SK-N-SH (cell line): Measurements from ENCODE around the gene MAN1A2. TPM values are rescaled to one million over a fixed set of nuclear protein-coding genes. Genes with fewer than 3 reads are reported as not detected.

ENCODE experiments used
- CTCF ChIA-PET: fragments of 300-600, 350-600 bp; formaldehyde crosslinking; extraction: SDS; loops from one replicate; lab custom pipeline; 2021; lab: Yijun Ruan, JAX
- POLR2A ChIA-PET: fragments of 350-600 bp; sonication (Branson Sonifier 250); formaldehyde crosslinking; extraction: SDS; loops from one replicate; lab custom pipeline; 2020; ENCODE audit warnings: antibody characterized with exemption, inconsistent platforms; lab: Yijun Ruan, JAX
- DNase-seq: peaks from one replicate; pipeline ENCODE4 v3.0.0; 2012
- H2AFZ ChIP-seq: fragments of 200-600 bp; sonication (generic); 2 replicates; pipeline ENCODE4 v1.8.1; 2016; ENCODE audit warnings: antibody characterized with exemption, mild to moderate bottlenecking, low read depth
- H3F3A ChIP-seq: fragments of 200-600 bp; sonication (generic); replicated peaks from 2 replicates; pipeline ENCODE3; 2016; ENCODE audit warnings: antibody characterized with exemption, mild to moderate bottlenecking; ENCODE audit not compliant: insufficient read depth
- H3K27ac ChIP-seq, 2 experiments: fragments of 200-500 bp in 1 of 2; fragments of 200-600 bp in 1 of 2; sonication (Bioruptor generic) in 1 of 2; sonication (generic), shearing (Covaris generic) in 1 of 2; 2 replicates each; pipeline versions ENCODE4 v1.5.1 to v1.6.1; 2014 to 2016; ENCODE audit warnings: low read depth in 2 of 2, inconsistent platforms in 1 of 2, low read length in 1 of 2, mild to moderate bottlenecking in 1 of 2, mixed read lengths in 1 of 2
- H3K27me3 ChIP-seq: fragments of 200-600 bp; sonication (generic), shearing (Covaris generic); 2 replicates; pipeline ENCODE4 v1.6.1; 2016; ENCODE audit warnings: mixed run types; ENCODE audit not compliant: insufficient read depth
- H3K36me3 ChIP-seq, 2 experiments: fragments of 200-500 bp in 1 of 2; fragments of 200-600 bp in 1 of 2; sonication (Bioruptor generic) in 1 of 2; sonication (generic) in 1 of 2; replicated peaks in 1 of 2; 2 replicates each; pipeline versions ENCODE3 to v1.5.1; 2014 to 2016; ENCODE audit warnings: low read length in 1 of 2, mild to moderate bottlenecking in 1 of 2; ENCODE audit not compliant: insufficient read depth in 2 of 2, control insufficient read depth in 1 of 2
- H3K4me1 ChIP-seq, 2 experiments: fragments of 200-500 bp in 1 of 2; fragments of 200-600 bp in 1 of 2; sonication (Bioruptor generic) in 1 of 2; sonication (generic), shearing (Covaris generic) in 1 of 2; 2 replicates each; pipeline versions ENCODE4 v1.5.1 to v1.6.1; 2014 to 2016; ENCODE audit warnings: low read depth in 1 of 2, low read length in 1 of 2, mixed run types in 1 of 2; ENCODE audit not compliant: insufficient read depth in 2 of 2, control insufficient read depth in 1 of 2
- H3K4me2 ChIP-seq: fragments of 200-600 bp; sonication (generic), shearing (Covaris generic); 2 replicates; pipeline ENCODE4 v1.6.1; 2017; ENCODE audit warnings: mixed run types
- H3K4me3 ChIP-seq, 2 experiments: fragments of 200-500 bp in 1 of 2; fragments of 200-600 bp in 1 of 2; sonication (Bioruptor generic) in 1 of 2; sonication (generic), shearing (Covaris generic) in 1 of 2; 2 replicates each; pipeline versions ENCODE4 v1.5.1 to v1.8.1; 2014 to 2016; ENCODE audit warnings: low read depth in 2 of 2, inconsistent platforms in 1 of 2, low read length in 1 of 2, mild to moderate bottlenecking in 1 of 2, mixed read lengths in 1 of 2, moderate library complexity in 1 of 2
- H3K79me2 ChIP-seq: fragments of 200-600 bp; sonication (generic); 2 replicates; pipeline ENCODE4 v1.8.1; 2017; ENCODE audit warnings: mild to moderate bottlenecking; ENCODE audit not compliant: insufficient read depth
- H3K9ac ChIP-seq: fragments of 200-600 bp; sonication (generic); 2 replicates; pipeline ENCODE4 v1.6.1; 2017; ENCODE audit warnings: mixed run types
- H3K9me2 ChIP-seq: fragments of 200-600 bp; sonication (generic); 2 replicates; pipeline ENCODE4 v1.6.1; 2017; ENCODE audit warnings: mixed run types
- H3K9me3 ChIP-seq: fragments of 200-600 bp; sonication (generic); 2 replicates; pipeline ENCODE4 v1.6.1; 2017; ENCODE audit warnings: mixed run types, mild to moderate bottlenecking, moderate library complexity
- H4K20me1 ChIP-seq: fragments of 200-600 bp; sonication (generic); 2 replicates; pipeline ENCODE4 v1.6.1; 2017; ENCODE audit warnings: mild to moderate bottlenecking, mixed run types; ENCODE audit not compliant: insufficient read depth
- EP300 ChIP-seq, 2 experiments: IDR thresholded peaks; 2 replicates each; pipeline versions ENCODE4 v1.4.0 to v1.6.1; 2012; ENCODE audit warnings: borderline replicate concordance in 1 of 2, low read depth in 1 of 2, low read length in 1 of 2
- FOXJ3 ChIP-seq: sonication (generic); formaldehyde crosslinking; IDR thresholded peaks from 2 replicates; pipeline ENCODE4 v1.5.1; 2020; ENCODE audit warnings: mild to moderate bottlenecking, missing genetic modification reagents
- GABPA ChIP-seq: IDR thresholded peaks from 2 replicates; pipeline ENCODE4 v1.4.0; 2012; ENCODE audit warnings: low read depth, mild to moderate bottlenecking
- GATA2 ChIP-seq: sonication (generic); formaldehyde crosslinking; IDR thresholded peaks from 2 replicates; pipeline ENCODE4 v1.5.0; 2020; ENCODE audit warnings: mild to moderate bottlenecking, missing genetic modification reagents
- MEF2A ChIP-seq: IDR thresholded peaks from 2 replicates; pipeline ENCODE4 v1.4.0; 2012; ENCODE audit warnings: low read depth, borderline replicate concordance
- RAD21 ChIP-seq: IDR thresholded peaks from 2 replicates; pipeline ENCODE4 v1.6.1; 2012; ENCODE audit warnings: mild to moderate bottlenecking, low read length
- RXRA ChIP-seq: IDR thresholded peaks from 2 replicates; pipeline ENCODE4 v1.4.0; 2012; ENCODE audit warnings: low read depth, mild to moderate bottlenecking, borderline replicate concordance
- TEAD4 ChIP-seq: IDR thresholded peaks from 2 replicates; pipeline ENCODE4 v1.4.0; 2012; ENCODE audit warnings: mild to moderate bottlenecking, borderline replicate concordance; ENCODE audit not compliant: insufficient read depth
- polyA plus RNA-seq, 3 experiments: library from polyadenylated mRNA; depleted of rRNA; stranded (reverse); fragments of >200 nt; gene quantifications; 2 replicates each; pipeline ENCODE4 v1.2.3, GENCODE V29; 2012
- TF ChIP-seq, protein P1 (sequence below): IDR thresholded peaks from 2 replicates; pipeline ENCODE4 v1.6.1; 2012; ENCODE audit warnings: mild to moderate bottlenecking, low read depth, low read length, moderate library complexity
- TF ChIP-seq, protein P2 (sequence below): IDR thresholded peaks from 2 replicates; pipeline ENCODE4 v1.4.0; 2012; ENCODE audit warnings: low read depth, borderline replicate concordance
- TF ChIP-seq, protein P3 (sequence below): IDR thresholded peaks from 2 replicates; pipeline ENCODE4; 2012

MAN1A2 gene
- polyA plus RNA-seq, 1 of the 3 experiments (the other 2 are of a cell fraction), result 6.0 TPM

DNA sequence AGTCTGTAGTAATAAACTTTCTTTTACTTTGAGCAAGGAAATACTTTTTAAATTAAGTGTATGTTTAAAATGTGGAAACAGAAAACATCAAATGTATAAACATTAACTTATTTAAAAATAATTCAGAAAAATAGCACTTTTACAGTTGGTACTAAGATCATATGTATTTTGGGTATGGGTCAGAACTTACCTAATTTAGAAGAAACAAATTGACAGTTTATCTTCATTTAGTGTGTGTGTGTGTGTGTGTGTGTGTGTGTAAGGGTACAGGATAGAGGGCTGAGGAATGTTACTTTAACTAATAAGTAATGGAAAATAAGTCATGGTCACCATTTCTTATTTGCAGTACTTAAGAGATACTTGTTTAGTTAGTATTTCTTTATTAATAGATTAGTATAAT lies 3.3 kb downstream of the MAN1A2 start:
- POLR2A ChIA-PET, result no interaction called here
- peak overlapping the region; percentile 70 to 90 for H3K4me3 ChIP-seq

More for the DNA sequence above, 3.3 kb downstream of the MAN1A2 start:
- peaks cover 6 to 12% of the 10 kb centered on the region in 2 experiments; a peak in 3 of 4 replicates for H3K4me1 ChIP-seq
- H3K79me2 ChIP-seq, result peaks cover 80% of the 10 kb centered on the region
- no peak for DNase-seq
- H3K9ac ChIP-seq, result no peak overlapping the region
- no peak overlapping the region for H3K27ac ChIP-seq
- peak overlapping the region; percentile 83 for H3K4me2 ChIP-seq
- CTCF ChIA-PET, result interaction anchor here (1.2 kb wide), 1 partner anchor 28 kb away, joined by 3 read pairs; no protein-coding TSS in a partner anchor
- no peaks in the 10 kb centered on the region for H3F3A ChIP-seq
- H3K36me3 ChIP-seq, result peaks cover 0 to 5% of the 10 kb centered on the region in 2 experiments
- H3K9me2 ChIP-seq, result no peaks in the 10 kb centered on the region
- H3K9me3 ChIP-seq, result no peaks in the 10 kb centered on the region
- peaks cover 47% of the 10 kb centered on the region for H4K20me1 ChIP-seq
- H2AFZ ChIP-seq, result no peak overlapping the region
- H3K27me3 ChIP-seq, result no peaks in the 10 kb centered on the region
- no peak for TF ChIP-seq EP300 (IDR thresholded peaks at IDR 0.05; ENCODE audit: borderline replicate concordance in 1 of 2, low read depth in 1 of 2, low read length in 1 of 2)
- TF ChIP-seq MEF2A, result no peak
- TF ChIP-seq RAD21, result no peak
- TF ChIP-seq FOXJ3, result no peak
- no peak for TF ChIP-seq GABPA
- TF ChIP-seq, protein P1, sequence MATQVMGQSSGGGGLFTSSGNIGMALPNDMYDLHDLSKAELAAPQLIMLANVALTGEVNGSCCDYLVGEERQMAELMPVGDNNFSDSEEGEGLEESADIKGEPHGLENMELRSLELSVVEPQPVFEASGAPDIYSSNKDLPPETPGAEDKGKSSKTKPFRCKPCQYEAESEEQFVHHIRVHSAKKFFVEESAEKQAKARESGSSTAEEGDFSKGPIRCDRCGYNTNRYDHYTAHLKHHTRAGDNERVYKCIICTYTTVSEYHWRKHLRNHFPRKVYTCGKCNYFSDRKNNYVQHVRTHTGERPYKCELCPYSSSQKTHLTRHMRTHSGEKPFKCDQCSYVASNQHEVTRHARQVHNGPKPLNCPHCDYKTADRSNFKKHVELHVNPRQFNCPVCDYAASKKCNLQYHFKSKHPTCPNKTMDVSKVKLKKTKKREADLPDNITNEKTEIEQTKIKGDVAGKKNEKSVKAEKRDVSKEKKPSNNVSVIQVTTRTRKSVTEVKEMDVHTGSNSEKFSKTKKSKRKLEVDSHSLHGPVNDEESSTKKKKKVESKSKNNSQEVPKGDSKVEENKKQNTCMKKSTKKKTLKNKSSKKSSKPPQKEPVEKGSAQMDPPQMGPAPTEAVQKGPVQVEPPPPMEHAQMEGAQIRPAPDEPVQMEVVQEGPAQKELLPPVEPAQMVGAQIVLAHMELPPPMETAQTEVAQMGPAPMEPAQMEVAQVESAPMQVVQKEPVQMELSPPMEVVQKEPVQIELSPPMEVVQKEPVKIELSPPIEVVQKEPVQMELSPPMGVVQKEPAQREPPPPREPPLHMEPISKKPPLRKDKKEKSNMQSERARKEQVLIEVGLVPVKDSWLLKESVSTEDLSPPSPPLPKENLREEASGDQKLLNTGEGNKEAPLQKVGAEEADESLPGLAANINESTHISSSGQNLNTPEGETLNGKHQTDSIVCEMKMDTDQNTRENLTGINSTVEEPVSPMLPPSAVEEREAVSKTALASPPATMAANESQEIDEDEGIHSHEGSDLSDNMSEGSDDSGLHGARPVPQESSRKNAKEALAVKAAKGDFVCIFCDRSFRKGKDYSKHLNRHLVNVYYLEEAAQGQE, result no peak
- TF ChIP-seq, protein P2, sequence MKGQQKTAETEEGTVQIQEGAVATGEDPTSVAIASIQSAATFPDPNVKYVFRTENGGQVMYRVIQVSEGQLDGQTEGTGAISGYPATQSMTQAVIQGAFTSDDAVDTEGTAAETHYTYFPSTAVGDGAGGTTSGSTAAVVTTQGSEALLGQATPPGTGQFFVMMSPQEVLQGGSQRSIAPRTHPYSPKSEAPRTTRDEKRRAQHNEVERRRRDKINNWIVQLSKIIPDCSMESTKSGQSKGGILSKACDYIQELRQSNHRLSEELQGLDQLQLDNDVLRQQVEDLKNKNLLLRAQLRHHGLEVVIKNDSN, result no peak
- no peak for TF ChIP-seq RXRA
- TF ChIP-seq GATA2 (CRISPR knock-in tag), result no peak
- TF ChIP-seq, protein P3, sequence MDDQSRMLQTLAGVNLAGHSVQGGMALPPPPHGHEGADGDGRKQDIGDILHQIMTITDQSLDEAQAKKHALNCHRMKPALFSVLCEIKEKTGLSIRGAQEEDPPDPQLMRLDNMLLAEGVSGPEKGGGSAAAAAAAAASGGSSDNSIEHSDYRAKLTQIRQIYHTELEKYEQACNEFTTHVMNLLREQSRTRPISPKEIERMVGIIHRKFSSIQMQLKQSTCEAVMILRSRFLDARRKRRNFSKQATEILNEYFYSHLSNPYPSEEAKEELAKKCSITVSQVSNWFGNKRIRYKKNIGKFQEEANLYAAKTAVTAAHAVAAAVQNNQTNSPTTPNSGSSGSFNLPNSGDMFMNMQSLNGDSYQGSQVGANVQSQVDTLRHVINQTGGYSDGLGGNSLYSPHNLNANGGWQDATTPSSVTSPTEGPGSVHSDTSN, result no peak
- TF ChIP-seq TEAD4, result no peak
